ENCODE measurements around the gene TMBIM1.

Gene TMBIM1

GRCh38 chr2:218260742-218261422, 31.4 kb downstream of the TMBIM1 start, which contains the start of gene GPBAR1:
Gene GPBAR1 (plus strand): TSS chr2:218261015. CDS start chr2:218262725, 1,710 bp downstream.
- FAIRE-seq = no peak
- no peak for DNase-seq (ENCODE audit: extremely low spot score, insufficient read length, low read depth)

DNA sequence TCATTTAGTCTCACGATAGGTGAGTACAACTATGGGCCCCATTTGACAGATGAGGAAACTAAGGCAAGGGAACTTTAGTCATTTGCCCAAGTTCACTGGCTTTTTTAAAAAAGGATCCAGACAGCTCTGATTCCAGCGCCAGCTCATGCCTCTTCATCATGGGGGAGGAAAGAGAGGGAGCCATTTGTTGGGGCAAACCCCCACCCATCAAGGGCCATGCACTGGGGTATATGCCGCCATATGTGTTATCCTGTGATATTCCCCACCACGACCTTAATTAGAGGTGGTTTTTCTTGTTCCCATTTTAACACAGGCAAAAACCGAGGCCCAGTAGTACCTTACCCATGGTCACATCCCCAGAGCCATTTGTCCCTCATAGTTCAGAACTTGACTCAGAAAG, 32.1 kb downstream of the TMBIM1 start:
- no peak for DNase-seq (ENCODE audit: extremely low spot score, insufficient read length, low read depth)
- no peak for FAIRE-seq

- FAIRE-seq = no peak
- DNase-seq (ENCODE audit: extremely low spot score, insufficient read length, low read depth) = no peak
These were observed 33.0 kb downstream of the TMBIM1 start for GRCh38 chr2:218259099-218259961.

GRCh38 chr2:218257390-218257981, 34.8 kb downstream of the TMBIM1 start:
- peak; percentile 37 for DNase-seq (ENCODE audit: extremely low spot score, insufficient read length, low read depth)
- FAIRE-seq = peak; percentile 95

- no peak for DNase-seq (ENCODE audit: extremely low spot score, insufficient read length, low read depth)
- no peak for FAIRE-seq
These were observed 35.5 kb downstream of the TMBIM1 start for GRCh38 chr2:218256612-218257350.

DNA sequence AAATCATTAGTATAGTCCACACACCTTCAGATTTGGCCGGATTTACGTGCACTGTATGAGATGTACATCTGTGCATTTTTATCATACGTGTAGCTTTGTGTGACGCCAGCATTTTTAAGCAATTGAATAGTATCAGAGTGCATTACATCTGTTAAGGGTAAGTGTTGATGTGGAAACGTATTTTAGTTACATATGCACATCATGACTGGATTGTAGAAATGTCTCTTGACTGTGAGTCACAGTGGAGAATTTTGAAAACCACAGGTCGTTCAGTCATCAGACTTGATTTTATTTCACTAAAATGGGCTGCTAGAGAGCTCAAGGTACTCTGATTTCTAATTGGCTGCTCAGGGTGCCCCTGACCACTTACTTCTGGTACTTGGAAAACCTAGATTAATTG, 36.9 kb downstream of the TMBIM1 start:
- FAIRE-seq (peak; percentile 47), DNase-seq (ENCODE audit: extremely low spot score, insufficient read length, low read depth) (no peak)

- no peak for FAIRE-seq
- DNase-seq (ENCODE audit: extremely low spot score, insufficient read length, low read depth) = no peak
These were observed 39.1 kb downstream of the TMBIM1 start for GRCh38 chr2:218253232-218253625.

- FAIRE-seq (no peak), DNase-seq (ENCODE audit: extremely low spot score, insufficient read length, low read depth) (no peak)
These were observed 39.6 kb downstream of the TMBIM1 start for GRCh38 chr2:218252509-218253231.

- no peak for DNase-seq (ENCODE audit: extremely low spot score, insufficient read length, low read depth)
- FAIRE-seq = no peak
These were observed 42.6 kb downstream of the TMBIM1 start for GRCh38 chr2:218249691-218250090.

DNA sequence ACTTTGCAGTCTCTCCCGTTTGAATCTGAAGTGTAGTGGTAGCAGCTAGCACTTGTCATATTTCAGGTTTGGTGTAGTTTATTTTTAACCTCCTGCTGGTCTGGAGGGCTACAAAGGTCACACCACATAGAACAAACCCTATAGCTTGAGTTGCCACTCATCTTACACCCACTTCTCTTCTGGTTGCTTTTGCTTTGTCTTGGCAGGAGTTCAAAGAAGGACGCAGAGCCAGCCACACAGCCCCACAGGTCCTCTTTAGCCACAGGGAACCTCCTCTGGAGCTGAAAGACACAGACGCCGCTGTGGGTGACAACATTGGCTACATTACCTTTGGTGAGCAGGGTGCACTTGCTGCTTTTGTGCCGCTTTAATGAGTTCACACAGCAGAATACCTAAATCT, 47.1 kb downstream of the TMBIM1 start:
- no peak for FAIRE-seq

GRCh38 chr2:218244665-218245064, 47.6 kb downstream of the TMBIM1 start:
- FAIRE-seq (no peak), DNase-seq (ENCODE audit: extremely low spot score, insufficient read length, low read depth) (no peak)

More for the DNA sequence above, 47.1 kb downstream of the TMBIM1 start:
- DNase-seq (ENCODE audit: extremely low spot score, insufficient read length, low read depth) = no peak

GRCh38 chr2:218244204-218244603, 48.1 kb downstream of the TMBIM1 start:
- FAIRE-seq = no peak
- no peak for DNase-seq (ENCODE audit: extremely low spot score, insufficient read length, low read depth)

- FAIRE-seq (no peak), DNase-seq (ENCODE audit: extremely low spot score, insufficient read length, low read depth) (no peak)
These were observed 53.4 kb downstream of the TMBIM1 start for GRCh38 chr2:218238887-218239286.

DNA sequence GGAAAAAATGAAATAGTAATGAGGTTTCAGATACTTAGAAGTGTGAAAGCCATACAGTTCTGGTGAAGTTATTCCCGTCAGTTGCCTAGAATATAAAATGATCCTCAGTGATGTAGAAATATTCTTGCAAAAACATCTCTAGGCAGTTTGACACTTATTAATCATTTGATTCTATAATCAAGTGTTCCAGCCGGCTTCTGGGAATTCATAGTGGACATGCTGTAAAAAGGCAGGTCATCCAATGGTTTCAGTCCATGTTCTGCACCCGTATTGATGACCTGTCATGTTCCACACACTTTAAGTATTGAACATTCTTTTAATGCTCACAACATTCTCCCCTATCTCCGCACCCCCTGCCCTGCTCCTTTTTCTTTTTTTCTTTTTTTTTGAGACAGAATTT, 55.5 kb downstream of the TMBIM1 start:
- FAIRE-seq (no peak), DNase-seq (ENCODE audit: extremely low spot score, insufficient read length, low read depth) (no peak)

DNA sequence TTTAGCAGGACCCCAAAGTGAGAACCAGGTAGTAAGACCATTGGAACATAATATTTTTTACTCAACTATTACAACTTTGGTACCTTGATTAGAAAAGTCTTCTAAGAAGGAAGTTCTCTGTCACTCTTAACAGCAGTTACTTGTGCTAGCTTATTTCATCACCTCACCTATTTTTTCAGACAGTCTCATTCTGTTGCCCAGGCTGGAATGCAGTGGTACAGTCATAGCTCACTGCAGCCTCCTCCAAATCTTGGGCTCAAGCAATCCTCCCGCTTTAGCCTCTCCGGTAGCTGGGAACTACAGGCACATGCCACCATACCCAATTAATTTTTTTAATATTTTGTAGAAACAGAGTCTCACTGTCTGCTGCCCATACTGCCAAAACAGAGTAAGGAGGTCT, 57.3 kb downstream of the TMBIM1 start:
- FAIRE-seq (no peak), DNase-seq (ENCODE audit: extremely low spot score, insufficient read length, low read depth) (no peak)

DNA sequence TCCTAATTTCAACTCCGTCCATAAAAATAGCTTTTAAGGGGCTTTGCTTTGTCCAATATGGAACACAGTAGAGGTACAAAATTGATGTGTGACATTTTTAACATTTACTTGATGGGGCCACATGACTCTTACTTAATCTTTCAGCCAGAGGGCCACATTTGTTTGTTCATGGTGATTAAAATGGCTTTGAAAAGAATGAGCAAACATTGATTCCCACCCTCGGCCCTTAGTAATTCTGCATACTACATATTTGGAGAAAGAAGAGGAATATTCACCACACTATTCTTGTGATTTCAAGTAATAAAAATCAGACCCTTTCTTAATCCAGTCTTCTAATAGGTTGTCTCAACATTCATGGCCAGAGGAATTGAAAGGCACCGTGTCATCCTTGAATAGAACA, 57.8 kb downstream of the TMBIM1 start:
- FAIRE-seq = no peak
- DNase-seq (ENCODE audit: extremely low spot score, insufficient read length, low read depth) = no peak

- DNase-seq (ENCODE audit: extremely low spot score, insufficient read length, low read depth) (no peak), FAIRE-seq (no peak)
These were observed 58.8 kb downstream of the TMBIM1 start for GRCh38 chr2:218233543-218233942.

DNA sequence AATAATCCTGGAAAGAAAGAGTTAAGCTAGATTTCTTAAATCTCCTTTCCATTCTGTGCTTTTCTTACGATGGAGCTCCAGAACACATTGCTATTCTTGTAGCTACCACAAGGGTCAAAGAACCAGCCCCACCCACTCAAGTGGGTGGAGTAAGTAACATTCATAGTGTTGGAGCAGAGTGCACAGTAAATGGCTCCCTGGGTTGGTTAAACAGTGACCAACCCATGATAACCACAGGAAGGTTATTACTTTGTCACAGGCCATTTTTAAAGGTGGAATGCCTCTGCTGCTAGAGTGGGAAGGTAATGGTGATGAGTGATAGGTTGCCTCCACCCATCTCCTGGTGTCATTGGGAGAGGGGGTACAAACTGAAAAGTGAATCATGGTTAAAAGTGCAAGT, 61.4 kb downstream of the TMBIM1 start:
- DNase-seq (ENCODE audit: extremely low spot score, insufficient read length, low read depth) (no peak), FAIRE-seq (peak; percentile 89)

DNA sequence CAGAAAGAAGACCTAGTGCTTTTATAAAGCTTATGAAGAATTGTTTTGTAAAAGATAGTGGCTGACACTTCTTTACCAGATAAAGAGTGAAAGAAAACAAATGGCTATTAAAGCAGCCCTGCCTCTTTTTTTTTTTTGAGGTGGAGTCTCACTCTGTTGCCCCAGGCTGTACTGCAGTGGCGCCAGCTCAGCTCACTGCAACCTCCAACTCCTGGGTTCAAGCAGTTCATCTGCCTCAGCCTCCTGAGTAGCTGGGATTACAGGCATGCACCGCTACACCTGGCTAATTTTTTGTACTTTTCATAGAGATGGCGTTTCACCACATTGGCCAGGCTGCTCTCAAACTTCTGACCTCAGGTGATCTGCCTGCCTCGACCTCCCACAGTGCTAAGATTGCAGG, 62.5 kb downstream of the TMBIM1 start:
- no peak for DNase-seq (ENCODE audit: extremely low spot score, insufficient read length, low read depth)
- no peak for FAIRE-seq

- FAIRE-seq (peak; percentile 92), DNase-seq (ENCODE audit: extremely low spot score, insufficient read length, low read depth) (peak; percentile 37)
These were observed 63.1 kb downstream of the TMBIM1 start for GRCh38 chr2:218229239-218229638.

Measured in GM18507 (cell line).